Keratinocyte (primary cell): ENCODE measurements around the gene UBASH3B.

Experiments used
- EZH2 ChIP-seq: IDR thresholded peaks from one replicate; pipeline ENCODE4 v1.6.1; 2012; ENCODE audit warnings: inconsistent platforms, mild to moderate bottlenecking, low read length, moderate library complexity
- TF ChIP-seq, protein P1 (sequence below), 3 experiments: IDR thresholded peaks in 1 of 3; conservative IDR thresholded peaks in 1 of 3; optimal IDR thresholded peaks in 1 of 3; 2 replicates in 2 of 3; 3 replicates in 1 of 3; pipeline versions ENCODE3 to v1.5.1; 2011; ENCODE audit warnings: low read length in 3 of 3, mild to moderate bottlenecking in 3 of 3, moderate library complexity in 2 of 3, control low read depth in 1 of 3, inconsistent platforms in 1 of 3; ENCODE audit not compliant: insufficient read depth in 2 of 3; ENCODE audit errors: extremely low read depth in 1 of 3

- TF ChIP-seq, protein P1, sequence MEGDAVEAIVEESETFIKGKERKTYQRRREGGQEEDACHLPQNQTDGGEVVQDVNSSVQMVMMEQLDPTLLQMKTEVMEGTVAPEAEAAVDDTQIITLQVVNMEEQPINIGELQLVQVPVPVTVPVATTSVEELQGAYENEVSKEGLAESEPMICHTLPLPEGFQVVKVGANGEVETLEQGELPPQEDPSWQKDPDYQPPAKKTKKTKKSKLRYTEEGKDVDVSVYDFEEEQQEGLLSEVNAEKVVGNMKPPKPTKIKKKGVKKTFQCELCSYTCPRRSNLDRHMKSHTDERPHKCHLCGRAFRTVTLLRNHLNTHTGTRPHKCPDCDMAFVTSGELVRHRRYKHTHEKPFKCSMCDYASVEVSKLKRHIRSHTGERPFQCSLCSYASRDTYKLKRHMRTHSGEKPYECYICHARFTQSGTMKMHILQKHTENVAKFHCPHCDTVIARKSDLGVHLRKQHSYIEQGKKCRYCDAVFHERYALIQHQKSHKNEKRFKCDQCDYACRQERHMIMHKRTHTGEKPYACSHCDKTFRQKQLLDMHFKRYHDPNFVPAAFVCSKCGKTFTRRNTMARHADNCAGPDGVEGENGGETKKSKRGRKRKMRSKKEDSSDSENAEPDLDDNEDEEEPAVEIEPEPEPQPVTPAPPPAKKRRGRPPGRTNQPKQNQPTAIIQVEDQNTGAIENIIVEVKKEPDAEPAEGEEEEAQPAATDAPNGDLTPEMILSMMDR (optimal IDR thresholded peaks at IDR 0.05 in 1 of 3, IDR thresholded peaks at IDR 0.05 in 1 of 3, conservative IDR thresholded peaks at IDR 0.05 in 1 of 3; ENCODE audit: extremely low read depth in 1 of 3, insufficient read depth in 2 of 3, low read length in 3 of 3): no peak
- TF ChIP-seq EZH2: no peak
Observed at GRCh38 chr11:122720107-122720881, 64.8 kb downstream of the UBASH3B start.
